Sigmoid colon (tissue), 7 donors: ENCODE measurements around the gene MT4. TPM values are rescaled to one million over a fixed set of nuclear protein-coding genes. Genes with fewer than 3 reads are reported as not detected.

Source experiments
- DNase-seq: peaks from one replicate; pipeline ENCODE4 v3.0.0-alpha.2; 2019
- H3K27ac ChIP-seq, 4 donors: fragments of 200-600 bp; sonication (generic); one replicate each; pipeline ENCODE4 v1.5.1; 2016 to 2019; ENCODE audit warnings: mild to moderate bottlenecking in 1 of 4
- H3K27me3 ChIP-seq, 3 donors: fragments of 200-600 bp; sonication (generic); one replicate each; pipeline ENCODE4 v1.5.1; 2019; ENCODE audit warnings: mild to moderate bottlenecking in 1 of 3
- H3K36me3 ChIP-seq, 4 donors: fragments of 200-600 bp; sonication (generic); one replicate each; pipeline ENCODE4 v1.5.1; 2016 to 2019
- H3K4me1 ChIP-seq, 4 donors: fragments of 200-600 bp; sonication (generic); one replicate each; pipeline ENCODE4 v1.5.1; 2017 to 2019
- H3K4me3 ChIP-seq, 4 donors: fragments of 200-600 bp; sonication (generic); one replicate each; pipeline ENCODE4 v1.5.1; 2017 to 2019; ENCODE audit warnings: mild to moderate bottlenecking in 2 of 4, moderate library complexity in 1 of 4
- H3K9me3 ChIP-seq, 4 donors: fragments of 200-600 bp in 3 of 4; sonication (generic) in 3 of 4; one replicate each; pipeline versions ENCODE4 v1.5.1 to v1.6.1; 2013 to 2019
- CTCF ChIP-seq, 4 experiments: fragments of 450-650 bp in 3 of 4; fragments of 200-600 bp in 1 of 4; IDR thresholded peaks; one replicate each; pipeline ENCODE4 v1.5.1; 2016 to 2019; ENCODE audit warnings: antibody characterized with exemption in 4 of 4, mild to moderate bottlenecking in 3 of 4, moderate library complexity in 2 of 4
- EP300 ChIP-seq, 4 donors: sonication (generic); formaldehyde crosslinking; IDR thresholded peaks; one replicate each; pipeline ENCODE4 v1.6.1; 2017; ENCODE audit warnings: antibody characterized with exemption in 4 of 4
- POLR2A ChIP-seq, 2 donors: fragments of 450-650 bp; IDR thresholded peaks; one replicate each; pipeline ENCODE4 v1.6.1; 2016; ENCODE audit warnings: antibody characterized with exemption in 2 of 2, mild to moderate bottlenecking in 2 of 2, moderate library complexity in 2 of 2
- POLR2AphosphoS5 ChIP-seq, 4 donors: sonication (generic); formaldehyde crosslinking; IDR thresholded peaks; one replicate each; pipeline ENCODE4 v1.6.1; 2017; ENCODE audit warnings: antibody characterized with exemption in 4 of 4
- WGBS, 2 donors: extraction: QIAGEN DNeasy Blood & Tissue Kit; methylation state at CpG; one replicate each; pipeline ENCODE4 v1.1.7; 2013; 5-methylcytosine and 5-hydroxymethylcytosine counted together
- intact Hi-C: fragments of 100-400 bp; cut with DNase I; formaldehyde crosslinking; loops from one replicate; pipeline ENCODE4 v1.15.1; 2023
- polyA plus RNA-seq, 3 donors: library from polyadenylated mRNA; stranded (reverse); fragments of 200-250 nt; gene quantifications; one replicate each; pipeline ENCODE4 v1.2.3, GENCODE V29; 2013
- total RNA-seq, 4 donors: library from RNA; depleted of rRNA; stranded (reverse); fragments of >200 nt; gene quantifications; one replicate each; pipeline ENCODE4 v1.1.0, GENCODE V29; 2016
- donor health status: healthy with polysubstance abuse.
- donor health status: Bipolar disorder and iron deficiency.
- donor health status: healthy.

The MT4 gene
- total and polyA plus RNA-seq, 7 donors, result not detected

- Histone ChIP-seq H3K9me3 (no peaks in the 10 kb centered on the region), H3K4me1 (peaks cover 0 to 45% (median 19%) of the 10 kb centered on the region in 4 donors), H3K27me3 (no peaks in the 10 kb centered on the region), H3K36me3 (no peaks in the 10 kb centered on the region), H3K4me3 (peak within 1 kb of the TSS; percentile 81 to 99 (median 89)), H3K27ac (peak within 1 kb of the TSS; percentile 86 to 95 (median 88))
- intact Hi-C loops, result no loop called here
- WGBS, 2 donors, result 0 to 1% methylated on average over 65 of the region's 65 CpGs
- peak; percentile 94 for DNase-seq
- TF ChIP-seq POLR2A (IDR thresholded peaks at IDR 0.05) (peak; percentile 64 to 72), POLR2AphosphoS5 (IDR thresholded peaks at IDR 0.05) (peak; percentile 79 to 93 (median 91)), CTCF (IDR thresholded peaks at IDR 0.05) (peak in 1 of 4 experiments; percentile 13), EP300 (IDR thresholded peaks at IDR 0.05) (no peak)
Observed at GRCh38 chr16:56519459-56520250, 45.2 kb upstream of the MT4 start, which contains the start of gene BBS2. Gene BBS2, minus strand, starts transcription at chr16:56520024. Its CDS starts 162 bp downstream, at chr16:56519862.

DNA sequence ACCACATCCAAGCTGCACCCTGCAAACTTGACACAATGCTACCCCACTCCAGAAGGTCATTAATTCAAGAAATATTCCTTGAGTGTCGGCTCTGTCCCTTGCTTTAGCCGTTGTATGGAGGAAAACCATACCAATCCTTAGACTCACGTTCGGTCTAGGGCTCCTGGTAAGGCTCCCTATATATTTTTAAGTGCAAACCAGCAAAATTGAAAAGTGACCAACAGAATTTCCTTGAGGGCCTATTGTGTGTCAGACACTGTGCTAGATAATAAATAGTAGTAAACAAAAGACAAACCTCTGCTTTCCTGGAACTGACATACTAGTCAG lies 44.7 kb upstream of the MT4 start:
- intact Hi-C loops, result no loop called here
- no peak for DNase-seq
- H3K27me3 ChIP-seq, result no peaks in the 10 kb centered on the region
- H3K36me3 ChIP-seq, result no peaks in the 10 kb centered on the region
- H3K9me3 ChIP-seq, result no peaks in the 10 kb centered on the region
- H3K4me1 ChIP-seq, result peaks cover 0 to 45% (median 19%) of the 10 kb centered on the region in 4 donors
- 25 to 32% methylated on average over 4 of the region's 4 CpGs for WGBS, 2 donors
- peak overlapping the region; percentile 81 to 99 (median 89) for H3K4me3 ChIP-seq
- H3K27ac ChIP-seq, result peak overlapping the region; percentile 86 to 95 (median 88)
- no peak for TF ChIP-seq CTCF (IDR thresholded peaks at IDR 0.05)
- no peak for TF ChIP-seq POLR2AphosphoS5 (IDR thresholded peaks at IDR 0.05)
- no peak for TF ChIP-seq EP300 (IDR thresholded peaks at IDR 0.05)
- TF ChIP-seq POLR2A (IDR thresholded peaks at IDR 0.05), result no peak

DNA sequence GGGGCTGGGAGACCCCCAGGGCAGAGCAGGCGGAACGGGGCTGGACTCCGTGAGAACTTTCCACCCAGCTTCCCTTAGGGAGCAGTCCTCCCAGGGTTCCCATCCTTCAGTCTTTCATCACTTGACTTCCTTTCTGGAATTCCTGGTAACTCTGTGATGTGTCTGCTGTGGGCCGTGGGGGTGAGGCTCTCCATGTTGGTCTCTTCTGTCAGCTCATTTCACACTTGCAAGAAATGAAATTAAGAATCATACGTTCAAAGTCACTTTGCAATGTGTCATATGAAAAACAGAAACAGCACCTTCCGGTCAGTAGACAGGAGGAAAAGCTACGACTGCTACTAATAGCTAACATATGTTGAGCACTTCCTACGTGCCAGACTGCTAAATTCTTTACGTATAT lies 39.6 kb upstream of the MT4 start:
- H3K4me1 ChIP-seq, result peaks cover 0 to 6% (median 2%) of the 10 kb centered on the region in 4 donors
- H3K27ac ChIP-seq, result no peak overlapping the region
- no peak for DNase-seq
- TF ChIP-seq POLR2A (IDR thresholded peaks at IDR 0.05), result no peak
- no peak for TF ChIP-seq EP300 (IDR thresholded peaks at IDR 0.05)
- TF ChIP-seq CTCF (IDR thresholded peaks at IDR 0.05), result no peak
- no peak for TF ChIP-seq POLR2AphosphoS5 (IDR thresholded peaks at IDR 0.05)
- no peaks in the 10 kb centered on the region for H3K9me3 ChIP-seq
- H3K36me3 ChIP-seq, result no peaks in the 10 kb centered on the region
- no peaks in the 10 kb centered on the region for H3K27me3 ChIP-seq
- H3K4me3 ChIP-seq, result no peak overlapping the region
- intact Hi-C loops, result no loop called here
- 82 to 90% methylated on average over 9 of the region's 9 CpGs for WGBS, 2 donors

- H3K27me3 ChIP-seq, result no peaks in the 10 kb centered on the region
- no peak overlapping the region for H3K27ac ChIP-seq
- no peak overlapping the region for H3K4me3 ChIP-seq
- H3K36me3 ChIP-seq, result no peaks in the 10 kb centered on the region
- H3K9me3 ChIP-seq, result no peaks in the 10 kb centered on the region
- no peak for DNase-seq
- 91 to 93% methylated on average over 1 of the region's 1 CpG for WGBS, 2 donors
- intact Hi-C loops, result no loop called here
- H3K4me1 ChIP-seq, result no peaks in the 10 kb centered on the region
- TF ChIP-seq CTCF (IDR thresholded peaks at IDR 0.05) (no peak), EP300 (IDR thresholded peaks at IDR 0.05) (no peak), POLR2AphosphoS5 (IDR thresholded peaks at IDR 0.05) (no peak), POLR2A (IDR thresholded peaks at IDR 0.05) (no peak)
Observed at GRCh38 chr16:56530872-56531271, 34.0 kb upstream of the MT4 start.
